PC-3 (cell line): ENCODE data around the gene KIRREL1. TPM values are rescaled to one million over a fixed set of nuclear protein-coding genes. Genes with fewer than 3 reads are reported as not detected.

Source experiments
- ATAC-seq: fragments of 200-7000 bp; cut with Tn5 transposase; 2 replicates; pipeline ENCODE4 v1.9.1; 2020; ENCODE audit warnings: mild to moderate bottlenecking, moderate library complexity
- Bru-seq: library from RNA; stranded (reverse); fragments of 400-500 nt; gene quantifications from one replicate; lab custom pipeline; 2021; lab: Mats Ljungman, UMichigan
- BruChase-seq, 2 experiments: library from RNA; stranded (reverse); fragments of 400-500 nt; gene quantifications; one replicate each; lab custom pipeline; 2021; lab: Mats Ljungman, UMichigan
- BruUV-seq: library from RNA; stranded (reverse); fragments of 400-500 nt; replicated peaks from 2 replicates; lab custom pipeline; 2021; lab: Mats Ljungman, UMichigan
- CTCF ChIA-PET: fragments of 300-600 bp; sonication (Branson Sonifier 250); formaldehyde crosslinking; loops from one replicate; lab custom pipeline; 2022; ENCODE audit warnings: antibody characterized with exemption; lab: Charles Lee
- POLR2A ChIA-PET: fragments of 300-600 bp; sonication (Branson Sonifier 250); formaldehyde crosslinking; loops from one replicate; lab custom pipeline; 2022; ENCODE audit warnings: antibody characterized with exemption; ENCODE audit not compliant: unreplicated experiment; lab: Charles Lee
- DNase-seq: peaks from one replicate; pipeline ENCODE4 v3.0.0-alpha.2; 2015
- H2AFZ ChIP-seq: fragments of 300-600 bp; sonication (generic); 2 replicates; pipeline ENCODE4 v1.6.0; 2016; ENCODE audit warnings: antibody characterized with exemption, low read length
- H3F3A ChIP-seq: fragments of 300-600 bp; sonication (generic); one replicate; pipeline ENCODE4 v1.6.0; 2017; ENCODE audit warnings: antibody characterized with exemption, low read length, control low read depth, mild to moderate bottlenecking; ENCODE audit not compliant: unreplicated experiment
- H3K27ac ChIP-seq: fragments of 300-600 bp; sonication (generic); 2 replicates; pipeline ENCODE4 v1.5.1; 2016; ENCODE audit warnings: mild to moderate bottlenecking, low read length
- H3K27me3 ChIP-seq: fragments of 300-600 bp; sonication (generic); 2 replicates; pipeline ENCODE4 v1.6.1; 2016; ENCODE audit warnings: low read length, mixed read lengths
- H3K36me3 ChIP-seq: fragments of 300-600 bp; sonication (generic); 2 replicates; pipeline ENCODE4 v1.6.1; 2016; ENCODE audit warnings: low read depth, mixed run types, low read length, mixed read lengths
- H3K4me1 ChIP-seq: fragments of 300-600 bp; sonication (generic); 2 replicates; pipeline ENCODE4 v1.5.1; 2016; ENCODE audit warnings: low read length; ENCODE audit not compliant: insufficient read depth
- H3K4me2 ChIP-seq: fragments of 300-600 bp; sonication (generic); 2 replicates; pipeline ENCODE4 v1.6.0; 2016; ENCODE audit warnings: low read length
- H3K4me3 ChIP-seq: fragments of 300-600 bp; sonication (generic); 2 replicates; pipeline ENCODE4 v1.5.1; 2016; ENCODE audit warnings: mild to moderate bottlenecking, low read length, mixed read lengths
- H3K79me2 ChIP-seq: fragments of 300-600 bp; sonication (generic); 2 replicates; pipeline ENCODE4 v1.6.1; 2017; ENCODE audit warnings: low read length, mixed read lengths
- H3K9ac ChIP-seq: fragments of 300-600 bp; sonication (generic); 2 replicates; pipeline ENCODE4 v1.6.0; 2016; ENCODE audit warnings: mild to moderate bottlenecking, low read length
- H3K9me2 ChIP-seq: fragments of 300-600 bp; sonication (generic); replicated peaks from 2 replicates; pipeline ENCODE4 v1.6.1; 2016; ENCODE audit warnings: mixed run types, low read length, mixed read lengths
- H3K9me3 ChIP-seq: fragments of 300-600 bp; sonication (generic); 2 replicates; pipeline ENCODE4 v1.6.1; 2016; ENCODE audit warnings: low read length, mixed read lengths
- H4K20me1 ChIP-seq: fragments of 300-600 bp; sonication (generic); 2 replicates; pipeline ENCODE4 v1.6.1; 2016; ENCODE audit warnings: low read length, mixed read lengths
- EZH2 ChIP-seq: fragments of 300-600 bp; sonication (generic); IDR thresholded peaks from one replicate; pipeline ENCODE4 v1.6.1; 2017; ENCODE audit warnings: antibody characterized with exemption, mild to moderate bottlenecking, low read length; ENCODE audit not compliant: unreplicated experiment
- EZH2phosphoT487 ChIP-seq: fragments of 300-600 bp; sonication (generic); IDR thresholded peaks from 2 replicates; pipeline ENCODE4 v1.6.1; 2018; ENCODE audit warnings: mild to moderate bottlenecking, antibody characterized with exemption, low read length, borderline replicate concordance
- intact Hi-C: fragments of 100-400 bp; cut with micrococcal nuclease; formaldehyde crosslinking; loops from 2 replicates; pipeline ENCODE4 v1.9.0; 2023
- long read RNA-seq: library from polyadenylated mRNA; unstranded; transcript quantifications from one replicate; pipeline ENCODE4 v2.0.0, GENCODE V29; 2021; ENCODE audit not compliant: unreplicated experiment
- total RNA-seq: library from RNA; depleted of rRNA; stranded (reverse); fragments of >200 nt; gene quantifications from 2 replicates; pipeline ENCODE4 v1.2.3, GENCODE V29; 2014; rRNA removed
- TF ChIP-seq, protein P1 (sequence below): fragments of 300-600 bp; sonication (generic); conservative IDR thresholded peaks from 2 replicates; pipeline ENCODE4 v1.5.1; 2017; ENCODE audit warnings: antibody characterized with exemption, low read depth, mild to moderate bottlenecking, low read length

KIRREL1 gene
- total RNA-seq, result 49.8 and 57.1 TPM in 2 replicates
- Bru-seq, nascent RNA, result percentile 89 among the genes with signal in this experiment
- percentile 91 among the genes with signal in this experiment for BruChase-seq, experiment 1, labeled RNA remaining after a 6-hour chase
- BruChase-seq, experiment 2, labeled RNA remaining after a 2-hour chase, result percentile 89 among the genes with signal in this experiment
- long read RNA-seq, full-length matches to known transcripts, result 6 of 72 reads
- long read RNA-seq, partial matches to known transcripts, result 51 of 72 reads
- long read RNA-seq, other reads (novel, unspliced or antisense), result 15 of 72 reads

DNA sequence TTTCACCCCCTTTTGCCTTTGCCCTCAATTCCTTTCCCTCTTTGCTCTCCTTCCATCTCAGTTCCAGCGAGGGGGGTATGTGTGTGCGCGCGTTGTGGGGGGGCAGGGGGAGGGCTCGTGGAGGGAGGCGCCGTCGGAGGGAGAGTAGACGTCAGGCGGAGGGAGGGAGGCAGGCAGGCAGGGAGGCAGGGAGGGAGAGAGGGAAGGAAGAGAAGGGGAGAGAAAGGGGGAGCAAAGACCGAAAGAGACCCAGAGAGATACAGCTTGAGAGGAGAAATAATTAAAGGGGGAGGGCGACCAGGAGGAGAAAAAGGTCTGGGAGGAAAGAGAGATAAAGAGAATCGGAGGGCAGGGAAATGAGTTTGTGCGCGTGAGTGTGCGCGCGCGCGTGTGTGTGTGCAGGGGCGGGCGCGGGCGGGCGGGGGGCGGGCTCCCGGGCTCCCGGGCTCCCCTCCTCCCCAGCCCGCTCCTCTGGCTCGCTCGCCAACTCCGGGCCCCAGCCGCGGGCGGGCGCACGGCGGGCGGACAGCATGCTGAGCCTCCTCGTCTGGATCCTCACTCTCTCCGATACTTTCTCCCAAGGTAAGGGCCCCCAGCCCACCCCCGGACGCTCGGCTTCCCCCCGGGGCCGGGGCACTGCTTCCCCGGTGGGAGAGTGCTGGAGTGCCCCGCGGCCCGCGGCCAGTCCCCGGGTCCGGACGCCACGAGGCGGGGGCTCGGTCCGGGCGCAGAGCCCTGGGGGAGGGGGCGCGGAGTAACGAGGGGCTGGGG lies at the start of gene KIRREL1:
TSS of gene KIRREL1 (plus strand) at position 499 of the 771 bp plus-strand sequence. CDS start at position 531, 32 bp downstream.
- ATAC-seq (peak; percentile 46), DNase-seq (peak; percentile 66)
- H3K9ac ChIP-seq, result peak within 1 kb of the TSS; percentile 84
- no peak within 1 kb of the TSS for H3K27ac ChIP-seq
- H3K4me3 ChIP-seq, result peak within 1 kb of the TSS; percentile 96
- peaks cover 27% of the 10 kb centered on the region for H3K4me1 ChIP-seq
- ChIA-PET POLR2A (interaction anchor here (0.7 kb wide), 1 partner anchor 18 kb away, joined by 5 read pairs; no protein-coding TSS in a partner anchor), CTCF (interaction anchor here (0.5 to 3.0 kb wide), 5 partner anchors 16 to 127 kb away, joined by 3 to 45 read pairs (median 3); no protein-coding TSS in a partner anchor)
- no peaks in the 10 kb centered on the region for H3K9me3 ChIP-seq
- TF ChIP-seq, protein P1, sequence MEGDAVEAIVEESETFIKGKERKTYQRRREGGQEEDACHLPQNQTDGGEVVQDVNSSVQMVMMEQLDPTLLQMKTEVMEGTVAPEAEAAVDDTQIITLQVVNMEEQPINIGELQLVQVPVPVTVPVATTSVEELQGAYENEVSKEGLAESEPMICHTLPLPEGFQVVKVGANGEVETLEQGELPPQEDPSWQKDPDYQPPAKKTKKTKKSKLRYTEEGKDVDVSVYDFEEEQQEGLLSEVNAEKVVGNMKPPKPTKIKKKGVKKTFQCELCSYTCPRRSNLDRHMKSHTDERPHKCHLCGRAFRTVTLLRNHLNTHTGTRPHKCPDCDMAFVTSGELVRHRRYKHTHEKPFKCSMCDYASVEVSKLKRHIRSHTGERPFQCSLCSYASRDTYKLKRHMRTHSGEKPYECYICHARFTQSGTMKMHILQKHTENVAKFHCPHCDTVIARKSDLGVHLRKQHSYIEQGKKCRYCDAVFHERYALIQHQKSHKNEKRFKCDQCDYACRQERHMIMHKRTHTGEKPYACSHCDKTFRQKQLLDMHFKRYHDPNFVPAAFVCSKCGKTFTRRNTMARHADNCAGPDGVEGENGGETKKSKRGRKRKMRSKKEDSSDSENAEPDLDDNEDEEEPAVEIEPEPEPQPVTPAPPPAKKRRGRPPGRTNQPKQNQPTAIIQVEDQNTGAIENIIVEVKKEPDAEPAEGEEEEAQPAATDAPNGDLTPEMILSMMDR, result no peak
- TF ChIP-seq EZH2 (no peak), EZH2phosphoT487 (no peak)
- no peaks in the 10 kb centered on the region for H3K36me3 ChIP-seq
- H3K4me2 ChIP-seq, result peak within 1 kb of the TSS; percentile 87
- BruUV-seq, result no TSS peak
- H3K9me2 ChIP-seq, result no peaks in the 10 kb centered on the region
- H3K79me2 ChIP-seq, result peaks cover 49% of the 10 kb centered on the region
- 0 out of 2 replicates have a peak, but pooled peaks cover 6% of the 10 kb centered on the region for H3K27me3 ChIP-seq
- H4K20me1 ChIP-seq, result 0 out of 2 replicates have a peak, but pooled peaks cover 4% of the 10 kb centered on the region
- H3F3A ChIP-seq, result no peaks in the 10 kb centered on the region
- intact Hi-C loops, result loop anchor here (2.0 kb wide), 1 partner anchor 25 kb away; no protein-coding TSS in a partner anchor
- H2AFZ ChIP-seq, result peak within 1 kb of the TSS; percentile 92

DNA sequence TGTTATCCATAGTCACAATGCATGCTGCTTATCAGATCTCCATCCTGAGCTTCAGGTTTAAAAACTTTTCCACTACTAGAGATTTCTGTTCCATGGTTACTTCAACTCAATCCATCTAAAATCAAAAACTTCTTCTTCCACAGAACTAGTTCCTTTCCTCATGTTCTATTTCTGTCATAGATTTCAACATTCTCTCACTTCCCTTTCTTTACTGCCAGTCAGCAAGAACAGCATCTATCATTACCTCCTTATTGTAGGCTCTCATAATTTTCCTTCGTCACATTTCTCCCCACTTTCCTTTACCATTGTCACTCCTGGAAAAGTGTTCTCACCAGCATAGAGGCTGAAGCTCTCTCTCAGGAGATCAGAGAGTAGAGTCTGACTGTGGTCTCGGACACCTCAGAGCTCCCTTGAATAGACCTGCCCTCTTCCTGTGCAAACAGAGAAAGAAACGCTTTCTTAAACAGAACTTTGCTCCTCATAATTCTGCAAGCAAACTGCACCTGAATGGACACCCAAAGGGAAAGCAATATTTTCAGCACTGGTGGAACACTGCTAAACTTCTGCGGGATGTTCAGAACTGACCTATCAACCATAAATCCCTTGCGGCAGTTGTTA lies 48.7 kb upstream of the KIRREL1 start:
- Histone ChIP-seq H2AFZ (no peak overlapping the region), H3K79me2 (no peaks in the 10 kb centered on the region), H4K20me1 (no peaks in the 10 kb centered on the region), H3K4me2 (no peak overlapping the region), H3K4me3 (no peak overlapping the region), H3K9me2 (no peaks in the 10 kb centered on the region), H3K27me3 (peaks cover 64% of the 10 kb centered on the region), H3K4me1 (no peaks in the 10 kb centered on the region), H3K9ac (no peak overlapping the region), H3K36me3 (no peaks in the 10 kb centered on the region), H3K9me3 (no peaks in the 10 kb centered on the region), H3F3A (no peaks in the 10 kb centered on the region), H3K27ac (no peak overlapping the region)
- no TSS peak for BruUV-seq
- intact Hi-C loops, result no loop called here
- POLR2A ChIA-PET, result no interaction called here
- no peak for TF ChIP-seq EZH2phosphoT487
- TF ChIP-seq, protein P1, result no peak
- no peak for TF ChIP-seq EZH2
- DNase-seq, result no peak
- ATAC-seq, result no peak
- CTCF ChIA-PET, result no interaction called here
